HG03039 (cell line): Measurements from ENCODE around the gene ARHGAP30.
"Not testable (repeated sequence)": the region's sequence is repeated elsewhere in the genome, so short reads cannot be mapped to it uniquely, and the experiment has no call there.

Experiments
- ATAC-seq: cut with Tn5 transposase; IDR thresholded peaks from one replicate; pipeline ENCODE4 v1.9.1; 2021; ENCODE audit warnings: mild to moderate bottlenecking, moderate library complexity; ENCODE audit not compliant: unreplicated experiment

The ARHGAP30 gene

DNA sequence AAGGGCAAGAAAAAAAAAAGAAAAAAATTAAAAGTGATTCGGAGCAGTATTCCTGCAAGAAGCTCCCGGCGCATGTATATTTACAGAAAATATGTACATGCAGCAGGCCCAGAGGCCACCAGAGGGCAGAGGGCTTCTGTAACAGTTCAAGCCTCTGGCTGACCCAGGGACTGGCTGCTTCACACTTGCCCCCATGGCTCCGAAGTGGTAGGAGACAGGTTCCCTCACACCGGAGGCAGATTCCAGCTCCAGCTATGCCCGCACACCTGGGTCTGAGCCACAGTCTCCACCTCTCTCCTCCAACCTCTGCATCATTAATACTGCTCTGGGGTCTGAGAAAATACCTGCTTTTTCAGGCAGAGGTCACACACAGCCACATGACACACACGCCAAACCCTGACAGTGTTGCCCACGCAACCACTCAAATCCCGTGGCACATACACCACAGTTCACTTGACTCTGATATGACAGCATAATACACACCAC, 2.2 kb upstream of the ARHGAP30 start:
- ATAC-seq, result no peak

DNA sequence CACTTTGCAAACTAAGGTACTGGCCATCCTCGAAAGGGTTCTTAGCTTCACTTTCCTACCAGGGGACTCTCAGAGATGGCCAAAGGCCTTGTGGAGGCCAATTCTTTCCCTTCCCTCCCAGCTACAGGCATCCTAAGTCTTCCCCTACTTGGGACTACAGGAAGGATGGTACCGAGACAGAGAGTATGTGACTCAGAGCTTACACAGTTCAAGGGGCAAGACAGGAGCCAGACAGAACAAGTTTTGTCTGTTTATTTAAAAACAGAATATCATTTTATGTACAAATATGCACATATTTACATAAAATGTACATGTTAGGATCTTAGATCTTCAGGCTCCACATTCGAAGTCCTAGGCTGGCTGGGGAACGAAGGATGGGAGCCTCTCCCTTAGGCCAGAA, 1.1 kb upstream of the ARHGAP30 start:
- ATAC-seq, result no peak

DNA sequence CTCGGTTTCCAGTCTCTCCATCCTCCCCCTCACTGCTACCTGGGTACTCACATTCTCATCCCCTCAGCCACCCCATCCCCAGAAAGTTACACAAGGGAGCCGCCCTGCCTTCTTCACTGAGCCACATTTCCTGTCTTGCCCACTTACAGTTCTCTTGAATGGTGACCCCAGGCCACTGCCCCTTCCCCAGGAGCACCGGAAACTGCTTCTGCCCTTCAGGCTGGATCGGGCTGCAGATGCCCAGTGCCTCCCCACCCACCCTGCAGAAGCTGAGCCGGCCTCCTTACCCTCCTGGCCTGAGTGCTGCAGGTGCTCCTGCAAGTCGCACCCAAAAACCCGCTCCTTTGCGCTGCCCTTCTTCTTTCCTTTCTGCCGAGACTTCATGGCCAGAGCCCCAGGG, 450 bp downstream of the ARHGAP30 start:
- peak; percentile 1 for ATAC-seq

DNA sequence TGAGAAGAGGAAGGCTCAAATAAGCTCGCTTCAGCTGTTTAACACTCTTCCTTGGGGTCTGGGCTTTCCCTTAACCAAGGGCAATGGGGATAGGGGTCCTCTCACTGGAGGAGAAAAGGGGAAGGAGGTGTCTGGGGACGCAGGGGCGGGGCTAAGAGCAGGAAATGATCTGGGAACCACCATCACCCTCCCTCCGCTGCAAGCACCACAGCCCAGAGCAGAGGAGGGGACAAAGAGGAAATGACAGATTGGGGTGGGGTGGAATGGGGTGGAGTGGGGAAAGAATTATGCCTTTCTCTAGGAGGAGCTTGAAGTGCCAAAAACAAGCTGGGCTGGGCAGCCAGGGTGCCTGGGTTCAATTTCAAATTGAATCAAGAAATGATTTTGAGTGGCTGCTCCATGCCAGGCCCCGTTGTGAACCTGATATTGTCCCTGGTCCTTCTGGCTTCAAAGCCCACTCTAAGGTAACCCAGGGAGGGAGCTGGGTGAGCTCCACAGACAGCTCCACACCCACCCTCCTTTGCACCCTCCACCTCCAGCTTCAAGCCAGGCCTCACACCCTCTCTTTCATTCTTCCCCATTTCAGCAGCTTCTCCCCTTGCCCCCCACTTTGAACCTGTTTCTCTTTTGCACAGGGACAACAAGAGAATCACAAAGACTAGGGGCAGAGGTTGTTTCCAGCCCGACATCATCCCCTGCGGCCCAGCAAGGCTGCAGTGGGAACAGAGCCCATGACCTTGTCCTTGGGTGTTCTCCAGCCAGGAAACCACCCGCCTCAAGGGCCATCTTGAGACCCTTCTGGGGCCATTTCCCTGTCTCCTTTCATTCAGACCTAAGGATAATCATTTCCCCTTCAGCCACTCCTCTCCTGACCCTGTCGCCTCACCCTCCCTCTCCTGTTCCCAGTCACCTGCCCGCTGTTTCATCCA, 1.1 kb downstream of the ARHGAP30 start:
- peak; percentile 37 for ATAC-seq

DNA sequence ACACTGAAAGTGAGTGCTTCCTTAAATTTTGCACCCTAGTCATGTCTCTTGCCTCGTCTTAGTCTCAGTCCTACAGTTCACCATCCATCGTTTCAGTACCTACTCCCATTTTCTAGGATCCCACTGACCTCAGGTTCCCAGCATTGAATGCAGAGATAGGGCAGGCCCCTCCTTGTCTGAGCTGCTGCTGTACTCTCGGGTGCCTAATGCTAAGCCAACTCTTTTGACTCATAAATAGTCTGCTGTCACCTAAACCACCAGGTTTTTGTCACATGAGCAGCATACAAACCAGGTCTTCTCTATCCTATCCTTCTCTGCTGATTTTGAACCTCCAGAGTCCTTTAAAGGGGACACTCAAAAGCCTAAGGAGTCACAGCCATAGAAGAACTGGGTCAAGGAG, 3.0 kb downstream of the ARHGAP30 start:
- no peak for ATAC-seq

DNA sequence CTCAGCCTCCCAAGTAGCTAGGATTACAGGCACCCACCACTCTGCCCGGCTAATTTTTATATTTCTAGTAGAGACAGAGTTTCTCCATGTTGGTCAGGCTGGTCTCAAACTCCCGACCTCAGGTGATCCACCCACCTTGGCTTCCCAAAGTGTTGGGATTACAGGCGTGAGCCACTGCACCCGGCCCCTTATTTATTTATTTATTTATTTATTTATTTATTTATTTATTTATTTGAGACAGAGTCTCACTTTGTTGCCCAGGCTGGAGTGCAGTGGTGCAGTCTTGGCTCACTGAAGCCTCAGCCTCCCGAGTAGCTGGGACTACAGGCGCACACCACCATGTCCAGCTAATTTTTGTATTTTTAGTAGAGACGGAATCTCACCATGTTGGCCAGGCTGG, 4.0 kb downstream of the ARHGAP30 start:
- ATAC-seq, result not testable (repeated sequence)

DNA sequence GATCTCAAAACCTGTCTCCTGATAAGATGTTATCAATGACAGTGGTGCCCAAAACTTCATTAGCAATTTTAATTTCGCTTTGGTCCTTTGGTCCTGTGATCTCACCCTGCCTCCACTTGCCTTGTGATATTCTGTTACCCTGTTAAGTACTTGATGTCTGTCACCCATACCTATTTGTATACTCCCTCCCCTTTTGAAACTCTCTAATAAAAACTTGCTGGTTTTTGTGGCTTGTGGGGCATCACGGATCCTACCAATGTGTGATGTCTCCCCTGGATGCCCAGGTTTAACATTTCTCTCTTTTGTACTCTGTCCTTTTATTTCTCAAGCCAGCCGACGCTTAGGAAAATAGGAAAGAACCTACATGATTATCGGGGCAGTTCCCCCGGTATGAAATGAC, 5.8 kb downstream of the ARHGAP30 start:
- ATAC-seq, result not testable (repeated sequence)

DNA sequence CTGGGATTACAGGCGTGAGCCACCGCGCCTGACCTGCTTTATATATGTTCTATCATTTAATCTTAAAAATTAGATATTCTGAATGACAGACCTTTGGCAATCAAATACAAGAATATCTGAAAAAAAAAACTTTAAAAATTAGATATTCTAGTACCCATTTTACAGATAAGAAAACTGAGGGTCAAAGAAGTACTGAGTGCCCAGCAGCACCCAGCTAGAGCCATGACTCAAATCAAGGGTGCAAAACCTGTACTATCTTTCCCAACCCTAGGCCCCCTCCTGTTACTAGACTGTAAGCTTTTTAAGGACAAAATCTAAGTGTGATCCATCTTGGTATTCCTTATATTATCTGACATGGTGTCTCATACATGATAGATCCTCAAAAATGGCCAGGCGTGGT, 8.3 kb downstream of the ARHGAP30 start:
- no peak for ATAC-seq

DNA sequence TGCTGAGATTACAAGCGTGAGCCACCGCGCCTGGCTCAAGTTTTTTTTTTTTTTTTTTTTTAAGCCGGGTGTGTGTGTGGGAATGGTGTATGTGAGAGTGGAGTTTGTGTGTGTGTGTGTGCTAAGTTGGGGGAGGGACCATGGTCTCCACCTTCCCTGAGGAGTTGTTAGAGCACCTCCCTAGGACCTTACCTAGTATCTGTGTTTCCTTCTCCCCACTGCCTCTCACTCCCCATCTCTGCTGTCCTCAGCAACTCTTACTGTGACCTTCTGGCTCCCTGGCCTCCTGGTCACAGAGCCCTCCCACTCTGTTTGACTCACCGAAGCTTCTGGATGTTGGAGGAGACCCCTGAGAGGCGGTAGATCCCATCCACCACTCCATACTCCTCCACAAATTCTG, 10.4 kb downstream of the ARHGAP30 start:
- no peak for ATAC-seq

DNA sequence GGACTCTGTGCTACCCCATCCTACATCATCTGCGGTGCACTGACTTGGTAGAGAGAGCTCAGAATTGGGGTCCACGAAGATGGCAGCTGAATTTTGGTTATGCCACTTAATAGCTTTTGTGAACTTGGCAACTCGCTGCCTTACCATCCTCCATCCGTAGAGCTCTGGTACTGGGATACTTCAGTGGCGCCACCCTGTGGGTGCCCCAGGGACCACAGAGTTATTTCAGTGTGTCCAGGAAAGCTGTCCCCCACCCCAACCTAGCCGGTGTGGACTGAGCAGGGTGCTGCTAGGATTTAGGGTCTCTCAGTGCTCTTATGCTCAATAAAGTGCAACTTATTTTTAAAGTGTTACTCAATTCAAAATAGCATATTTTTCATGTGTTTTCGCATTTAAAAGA, 14.9 kb downstream of the ARHGAP30 start:
- no peak for ATAC-seq

DNA sequence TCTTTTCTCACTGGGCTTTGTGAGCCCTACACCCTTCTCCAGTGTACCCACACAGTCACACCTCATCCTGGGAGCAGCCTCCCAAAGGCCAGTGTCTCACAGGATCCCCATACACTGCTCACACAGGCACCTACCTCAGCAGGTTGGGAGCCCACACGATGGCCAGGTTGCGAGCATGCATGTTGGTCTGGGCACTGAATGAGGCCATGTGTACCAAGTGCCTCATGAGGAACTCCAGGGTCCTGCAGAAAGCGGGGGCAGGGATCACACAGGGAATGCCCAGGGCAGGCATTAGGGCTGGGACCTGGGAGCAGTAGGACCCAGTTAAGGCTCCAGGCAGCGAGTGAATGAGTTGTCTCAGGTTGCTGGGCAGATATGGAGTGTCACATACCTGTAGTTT, 15.5 kb downstream of the ARHGAP30 start:
- no peak for ATAC-seq

DNA sequence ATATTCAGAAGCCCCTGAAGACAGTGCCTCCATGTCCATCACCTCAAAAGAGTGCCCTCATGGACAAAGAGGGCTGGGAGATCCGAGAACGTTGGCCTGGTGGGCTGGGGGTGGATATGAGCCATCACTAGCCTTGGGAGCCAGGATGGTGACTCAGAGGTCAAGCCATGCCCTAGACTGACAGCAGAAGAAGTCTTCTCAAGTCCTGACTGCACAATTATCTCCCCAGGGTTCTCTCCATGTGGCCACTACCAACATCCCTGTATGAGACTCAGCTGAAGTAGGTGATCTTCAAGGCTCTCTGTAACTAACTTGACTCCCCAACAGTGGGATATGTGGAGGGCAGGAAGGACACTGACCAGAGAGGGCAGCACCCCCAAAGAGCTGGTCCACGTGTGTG, 16.8 kb downstream of the ARHGAP30 start:
- no peak for ATAC-seq

DNA sequence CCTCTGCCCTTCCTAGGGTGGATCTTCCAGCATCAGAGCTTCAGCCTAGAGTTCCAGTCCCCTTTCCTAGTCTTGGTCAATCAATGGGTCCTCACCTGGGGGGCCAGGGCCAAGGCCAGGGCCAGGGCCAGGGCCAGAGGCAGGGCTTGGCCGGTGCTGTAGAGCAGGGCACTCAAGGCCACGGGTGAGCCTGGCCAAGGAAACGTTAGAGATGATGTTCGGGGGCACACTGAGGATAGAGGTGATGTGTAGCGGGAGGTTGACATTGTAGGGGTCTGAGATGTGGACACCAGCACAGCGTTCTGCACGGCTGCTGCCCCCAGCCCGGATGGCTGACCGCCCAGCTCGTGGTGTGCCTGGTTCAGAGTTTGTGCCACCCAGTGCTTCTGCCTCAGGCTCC, 18.5 kb downstream of the ARHGAP30 start:
- ATAC-seq, result no peak

DNA sequence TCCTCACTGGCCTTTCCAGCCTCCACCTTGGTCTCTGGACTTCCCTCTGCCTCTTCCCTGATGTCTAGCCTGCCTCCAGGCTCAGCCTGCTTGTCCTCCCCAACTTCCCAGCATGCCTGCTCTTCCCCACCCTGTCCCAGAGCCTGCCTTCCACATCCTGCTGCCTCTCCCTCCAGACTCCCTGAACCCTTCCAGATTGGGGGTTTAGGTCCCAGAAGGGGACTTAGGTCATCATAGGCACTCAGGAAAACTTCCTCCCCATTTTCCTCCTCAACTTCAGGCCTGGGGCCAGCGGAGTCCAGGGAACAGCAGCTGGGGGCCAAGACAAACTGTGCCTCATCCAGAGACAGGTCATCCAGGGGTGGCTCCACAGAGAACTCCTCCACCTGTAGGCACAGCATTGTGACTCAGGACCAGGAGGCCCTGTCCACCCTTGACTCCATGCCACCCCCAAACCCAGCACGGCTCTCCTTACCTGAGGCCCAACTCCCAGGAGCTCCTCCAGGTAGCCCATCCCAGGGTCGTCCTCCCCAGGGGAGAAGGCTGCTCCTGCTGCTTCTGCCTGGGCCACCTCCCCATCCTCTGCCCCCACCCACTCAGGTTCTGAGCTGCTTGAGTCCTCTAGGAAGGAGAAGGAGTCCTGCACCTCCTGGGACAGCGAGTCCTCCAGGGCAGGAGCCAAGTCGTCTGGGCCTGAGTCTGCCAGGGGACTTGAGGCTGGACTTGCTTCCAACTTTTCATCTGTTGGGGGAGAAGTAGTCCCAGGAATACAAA, 20.6 kb downstream of the ARHGAP30 start:
- no peak for ATAC-seq

DNA sequence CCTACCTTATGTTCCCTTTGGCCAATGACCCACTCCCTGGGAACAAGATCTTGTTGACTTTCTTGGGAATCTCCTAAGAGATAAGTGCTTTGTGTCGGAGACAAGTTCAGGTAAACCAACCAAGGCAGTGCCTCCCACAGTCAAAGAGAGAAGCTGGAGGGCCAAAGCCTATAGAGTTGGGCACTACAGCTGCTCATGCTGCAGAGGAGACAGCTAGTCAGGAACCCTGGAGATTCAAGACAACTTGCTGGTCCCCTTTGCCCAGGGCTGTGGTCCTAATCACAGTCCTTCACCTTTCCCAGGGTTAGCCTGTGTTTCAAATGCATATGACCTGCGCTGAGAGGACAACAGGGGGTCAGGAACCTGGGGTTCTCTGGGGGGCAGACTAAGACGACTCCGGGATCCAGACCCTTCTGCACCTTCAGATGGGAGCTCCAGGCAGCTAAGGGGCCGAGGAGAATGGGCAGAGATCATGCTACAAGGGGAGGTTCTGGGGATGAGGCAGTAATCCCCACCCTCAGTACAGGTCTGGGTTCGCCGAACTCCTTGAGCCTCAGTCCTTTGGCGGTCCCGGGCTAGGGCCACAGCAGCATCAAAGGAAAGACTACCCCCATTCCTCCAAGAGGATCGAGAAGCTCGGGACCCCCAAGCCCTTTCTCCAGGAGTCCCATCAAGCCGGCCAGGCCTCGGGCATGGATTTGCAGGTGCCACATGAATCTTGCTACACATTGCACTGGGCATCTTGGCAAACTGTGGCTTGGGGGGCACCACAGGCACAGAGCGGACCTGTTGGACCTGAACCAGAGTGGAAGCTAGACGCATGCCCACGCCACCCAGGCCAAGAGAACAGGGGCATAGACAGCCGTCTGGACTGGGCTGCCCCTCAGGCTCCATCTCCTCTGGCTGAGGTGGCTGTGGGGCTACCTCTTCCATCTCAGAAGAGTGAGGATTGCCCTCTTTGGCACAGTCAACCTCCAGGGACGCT, 22.0 kb downstream of the ARHGAP30 start:
- no peak for ATAC-seq

DNA sequence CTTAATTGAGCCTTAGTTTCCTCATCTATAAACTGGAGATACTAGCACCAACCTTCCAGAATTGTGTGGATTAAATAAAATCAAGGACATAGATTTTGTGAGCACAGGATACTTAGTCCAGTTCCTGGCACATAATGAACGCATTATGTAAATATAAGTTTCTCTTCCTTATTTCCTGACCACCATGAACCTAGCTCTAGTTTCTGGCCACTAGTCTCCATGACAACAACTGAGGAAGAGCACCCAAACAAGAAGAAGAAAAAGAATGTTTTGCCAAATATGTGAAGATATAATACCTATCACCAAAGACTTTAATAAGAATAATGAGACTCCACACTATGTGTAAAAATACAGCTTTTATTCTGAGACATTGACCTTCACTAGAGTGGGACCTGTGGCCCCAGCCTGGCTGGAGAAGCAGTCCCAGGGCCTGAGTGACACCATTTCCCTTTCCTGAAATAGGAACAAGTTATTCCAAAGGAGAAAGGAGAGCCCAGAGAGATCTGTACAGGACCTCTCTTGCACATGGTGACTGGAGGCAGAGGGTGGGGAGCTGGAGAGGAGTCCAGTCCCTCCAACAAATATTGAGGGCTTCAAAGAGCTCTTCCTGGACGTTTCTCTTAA, 23.0 kb downstream of the ARHGAP30 start:
- ATAC-seq, result no peak

DNA sequence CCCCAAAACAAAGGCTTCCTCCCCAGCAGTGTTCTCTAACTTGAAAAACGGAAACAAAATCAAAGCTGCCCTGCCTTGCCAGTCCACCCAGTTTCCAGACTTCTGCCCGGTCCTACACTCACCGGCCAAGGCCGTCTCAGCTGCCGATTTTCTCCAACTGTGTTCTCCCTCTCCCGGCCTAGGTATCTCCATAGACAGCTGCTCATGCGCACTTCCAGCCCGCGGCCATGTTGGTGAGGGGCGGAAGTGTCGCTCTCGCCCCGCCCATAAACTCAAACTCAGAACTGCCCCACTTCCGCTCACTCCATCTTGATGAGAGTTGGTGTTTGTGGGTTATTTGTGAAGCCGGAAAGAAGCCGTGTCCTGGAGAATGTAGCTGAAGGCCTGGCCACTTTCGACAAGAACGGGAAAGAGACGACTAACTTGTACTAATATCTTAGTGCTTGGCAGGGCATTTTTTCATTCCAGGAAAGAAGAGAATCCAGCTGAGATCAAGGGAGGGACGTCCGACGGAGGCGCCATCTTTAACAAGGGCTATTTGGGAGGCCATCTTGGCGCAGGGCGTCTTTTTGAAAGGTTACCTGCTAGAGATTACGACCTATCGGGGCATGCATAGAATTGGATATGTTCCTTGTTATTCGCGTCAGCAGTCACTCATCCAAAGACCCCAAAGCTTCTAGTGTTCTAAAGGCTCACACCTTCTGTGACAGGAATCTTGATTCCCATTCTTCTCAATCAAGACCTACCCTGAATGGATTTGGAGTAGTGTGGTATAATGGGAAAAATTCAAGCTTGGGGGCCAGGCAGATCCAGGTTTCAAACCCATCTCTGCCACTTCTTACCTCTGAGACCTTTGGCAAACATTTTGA, 23.7 kb downstream of the ARHGAP30 start, which contains the start of gene USF1:
TSS of gene USF1 (minus strand) at position 242 of the 869 bp plus-strand sequence. CDS start 2,702 bp downstream, outside the sequence.
- peak; percentile 58 for ATAC-seq

DNA sequence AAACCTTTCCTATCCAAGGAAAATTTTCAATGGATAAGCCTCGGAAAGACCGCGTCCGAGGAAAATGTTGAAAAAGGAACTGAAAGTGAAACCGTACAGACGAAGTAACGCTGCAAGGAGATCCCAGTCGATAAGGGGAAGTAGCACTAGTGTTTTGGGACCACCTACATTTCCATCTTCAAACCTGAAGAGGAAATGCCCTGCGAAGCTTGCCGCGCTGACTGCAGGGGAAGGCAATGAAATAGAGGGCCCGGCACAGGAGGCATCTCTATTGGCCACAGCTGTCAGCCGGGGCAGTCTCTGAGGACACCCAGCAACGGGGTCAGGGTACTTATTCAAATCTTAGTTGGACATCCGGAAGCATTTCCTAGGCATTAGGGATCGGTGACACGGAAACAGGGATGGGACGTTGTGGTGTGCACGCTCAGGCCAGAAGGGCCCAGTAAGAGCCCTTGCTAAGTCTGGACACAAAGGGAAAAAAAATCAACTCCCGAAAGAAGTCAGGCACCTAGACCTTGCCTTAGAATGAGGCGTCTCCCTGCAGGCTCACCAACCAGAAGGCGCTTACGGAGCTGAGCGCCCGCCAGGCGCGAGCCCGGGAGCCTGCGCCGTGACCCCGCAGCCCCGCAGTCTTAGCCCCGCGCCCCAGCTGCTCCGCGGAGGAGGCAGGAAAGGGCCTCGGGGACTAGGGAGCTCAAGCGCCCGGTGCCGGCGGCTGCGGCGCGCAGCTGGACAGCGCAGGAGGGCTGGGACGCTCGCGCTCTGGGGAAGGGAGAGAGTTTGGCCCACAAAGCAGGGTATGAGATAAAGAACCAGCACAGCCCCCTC, 24.6 kb downstream of the ARHGAP30 start:
- ATAC-seq, result no peak
